ENCODE results near the gene GSK3A. TPM values are rescaled to one million over a fixed set of nuclear protein-coding genes. Genes with fewer than 3 reads are reported as not detected.
A peak's percentile ranks its signal among the peaks of the same experiment; 100 is the strongest.

Gene GSK3A
- total and polyA plus RNA-seq, 9 of the 15 experiments (the other 6 are each of a cell fraction or from before 2014, with no cell fraction given), result 0.62 to 90.7 (median 33.3) TPM

- no peak for TF ChIP-seq AFF4 (CRISPR knock-in tag; IDR thresholded peaks at IDR 0.05)
- no peak for TF ChIP-seq ZFP30 (CRISPR knock-in tag; IDR thresholded peaks at IDR 0.05; ENCODE audit: borderline replicate concordance)
- TF ChIP-seq MCM7 (IDR thresholded peaks at IDR 0.05), result no peak
- TF ChIP-seq ZNF764 (CRISPR knock-in tag; IDR thresholded peaks at IDR 0.05; ENCODE audit: low read depth), result no peak
- TF ChIP-seq THAP7 (CRISPR knock-in tag; IDR thresholded peaks at IDR 0.05), result no peak
- TF ChIP-seq SRSF9 (IDR thresholded peaks at IDR 0.05; ENCODE audit: borderline replicate concordance, low read depth, low read length), result no peak
- no peak for TF ChIP-seq HDAC8 (tag; IDR thresholded peaks at IDR 0.05)
- no peak for TF ChIP-seq ZNF655 (CRISPR knock-in tag; IDR thresholded peaks at IDR 0.05)
- TF ChIP-seq ZNF644 (tag; IDR thresholded peaks at IDR 0.05; ENCODE audit: low read depth), result no peak
- no peak for TF ChIP-seq EHMT2 (IDR thresholded peaks at IDR 0.05)
- no peak for TF ChIP-seq SNRNP70 (optimal IDR thresholded peaks at IDR 0.05; ENCODE audit: low read depth, low read length)
- TF ChIP-seq HDAC1 (IDR thresholded peaks at IDR 0.05), result peak in 1 of 2 experiments; percentile 41; a peak in 2 of 4 replicates
- no peak for TF ChIP-seq FOXP1 (CRISPR knock-in tag; IDR thresholded peaks at IDR 0.05)
- no peak for TF ChIP-seq ZNF668 (CRISPR knock-in tag; IDR thresholded peaks at IDR 0.05)
- TF ChIP-seq NCOA1 (IDR thresholded peaks at IDR 0.05; ENCODE audit: low read depth), result no peak
- TF ChIP-seq SIN3B (IDR thresholded peaks at IDR 0.05; ENCODE audit: low read depth), result no peak
- no peak for TF ChIP-seq CGGBP1 (CRISPR knock-in tag; IDR thresholded peaks at IDR 0.05)
- no peak for TF ChIP-seq ZNF232 (CRISPR knock-in tag; IDR thresholded peaks at IDR 0.05)
- no peak; a peak in 2 of 6 replicates for TF ChIP-seq CTCF (IDR thresholded peaks at IDR 0.05 in 2 of 3, conservative IDR thresholded peaks at IDR 0.05 in 1 of 3; ENCODE audit: insufficient read depth in 2 of 3, low read depth in 1 of 3, low read length in 3 of 3)
- TF ChIP-seq ZBTB8A (IDR thresholded peaks at IDR 0.05; ENCODE audit: partially characterized antibody), result no peak
- peak; percentile 93 for TF ChIP-seq POLR2B (IDR thresholded peaks at IDR 0.05; ENCODE audit: low read depth, partially characterized antibody)
Measured at GRCh38 chr19:42217520-42218437, 24.6 kb downstream of the GSK3A start, which contains the start of gene DEDD2 (continued).
